NCI-H2227 (cell line): Measurements from ENCODE around the gene ERCC4.
"Not testable (repeated sequence)": the region's sequence is repeated elsewhere in the genome, so short reads cannot be mapped to it uniquely, and the experiment has no call there.

Experiments
- DNase-seq: peaks from one replicate; lab custom pipeline; 2025; ENCODE audit not compliant: unreplicated experiment; lab: John Stamatoyannopoulos, UW

ERCC4 gene

GRCh38 chr16:13919683-13920509, at the start of gene ERCC4:
TSS of gene ERCC4 (plus strand) at chr16:13920154. CDS start at chr16:13920166, 12 bp downstream.
- DNase-seq = peak; percentile 100

- DNase-seq = peak; percentile 53
These were observed 46.0 kb upstream of the ERCC4 start for GRCh38 chr16:13873835-13874438.

- DNase-seq = no peak
These were observed 44.2 kb upstream of the ERCC4 start for GRCh38 chr16:13875614-13876284.

- DNase-seq = no peak
These were observed 36.7 kb upstream of the ERCC4 start for GRCh38 chr16:13883276-13883675.

- no peak for DNase-seq
These were observed 36.1 kb upstream of the ERCC4 start for GRCh38 chr16:13883881-13884280.

- DNase-seq = no peak
These were observed 34.3 kb upstream of the ERCC4 start for GRCh38 chr16:13885700-13886099.

GRCh38 chr16:13886608-13887007, 33.3 kb upstream of the ERCC4 start:
- no peak for DNase-seq

GRCh38 chr16:13889323-13889722, 30.6 kb upstream of the ERCC4 start:
- not testable (repeated sequence) for DNase-seq

GRCh38 chr16:13892301-13892700, 27.7 kb upstream of the ERCC4 start:
- DNase-seq = no peak

GRCh38 chr16:13895516-13895915, 24.4 kb upstream of the ERCC4 start:
- DNase-seq = no peak

- DNase-seq = no peak
These were observed 23.3 kb upstream of the ERCC4 start for GRCh38 chr16:13896543-13897182.

- DNase-seq = no peak
These were observed 22.1 kb upstream of the ERCC4 start for GRCh38 chr16:13897806-13898205.

- DNase-seq = no peak
These were observed 21.7 kb upstream of the ERCC4 start for GRCh38 chr16:13898233-13898632.

- no peak for DNase-seq
These were observed 17.9 kb upstream of the ERCC4 start for GRCh38 chr16:13902052-13902451.

- peak; percentile 69 for DNase-seq
These were observed 17.3 kb upstream of the ERCC4 start for GRCh38 chr16:13902677-13903076.

- no peak for DNase-seq
These were observed 15.7 kb upstream of the ERCC4 start for GRCh38 chr16:13904179-13904691.

- not testable (repeated sequence) for DNase-seq
These were observed 15.1 kb upstream of the ERCC4 start for GRCh38 chr16:13904822-13905221.

GRCh38 chr16:13906168-13907089, 13.5 kb upstream of the ERCC4 start:
- no peak for DNase-seq

GRCh38 chr16:13907431-13907830, 12.5 kb upstream of the ERCC4 start:
- DNase-seq = no peak

- no peak for DNase-seq
These were observed 10.9 kb upstream of the ERCC4 start for GRCh38 chr16:13909069-13909468.
